Fibroblast of the aortic adventitia (primary cell): ENCODE data around the gene KNTC1. TPM values are rescaled to one million over a fixed set of nuclear protein-coding genes. Genes with fewer than 3 reads are reported as not detected.
"Not testable (repeated sequence)": the region's sequence is repeated elsewhere in the genome, so short reads cannot be mapped to it uniquely, and the experiment has no call there.

Experiments
- DNase-seq: peaks from one replicate; pipeline ENCODE4 v3.0.0-alpha.2; 2010; ENCODE audit warnings: low read depth
- H3K4me3 ChIP-seq: 2 replicates; pipeline ENCODE4 v1.5.1; 2011; ENCODE audit warnings: low read depth, mild to moderate bottlenecking, control low read depth, low read length, moderate library complexity
- CTCF ChIP-seq: IDR thresholded peaks from 2 replicates; pipeline ENCODE4 v1.5.1; 2011; ENCODE audit warnings: mild to moderate bottlenecking, low read length, control low read depth, inconsistent platforms; ENCODE audit not compliant: insufficient read depth
- total RNA-seq: library from RNA; depleted of rRNA; stranded (reverse); fragments of >200 nt; gene quantifications from 2 replicates; pipeline ENCODE4 v1.2.3, GENCODE V29; 2012; ENCODE audit warnings: low replicate concordance

The KNTC1 gene
- total RNA-seq, 1 donor, result 69.3 TPM

GRCh38 chr12:122584177-122584863, 57.3 kb downstream of the KNTC1 start:
- DNase-seq, result no peak
- TF ChIP-seq CTCF, result no peak
- no peak overlapping the region for H3K4me3 ChIP-seq

DNA sequence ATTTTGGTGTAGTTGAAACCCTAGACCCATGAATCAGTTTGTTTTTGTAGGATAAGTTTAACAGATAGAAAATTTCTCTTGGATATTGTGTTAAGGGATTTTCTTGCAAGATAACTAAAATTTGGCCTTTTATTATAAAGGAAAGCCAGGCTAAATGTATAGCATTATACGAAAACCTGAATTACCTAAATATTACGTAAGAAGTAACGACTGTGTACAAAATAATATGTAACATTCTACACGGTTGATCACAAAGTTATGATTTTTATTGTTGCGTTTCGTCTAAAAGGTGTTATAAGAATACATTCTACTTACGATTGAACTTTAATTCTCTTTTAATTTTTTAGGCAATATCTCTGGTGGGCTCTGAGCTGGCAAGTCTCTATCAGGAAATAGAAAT, 63.9 kb downstream of the KNTC1 start:
- TF ChIP-seq CTCF, result no peak
- no peak overlapping the region for H3K4me3 ChIP-seq
- DNase-seq, result no peak

DNA sequence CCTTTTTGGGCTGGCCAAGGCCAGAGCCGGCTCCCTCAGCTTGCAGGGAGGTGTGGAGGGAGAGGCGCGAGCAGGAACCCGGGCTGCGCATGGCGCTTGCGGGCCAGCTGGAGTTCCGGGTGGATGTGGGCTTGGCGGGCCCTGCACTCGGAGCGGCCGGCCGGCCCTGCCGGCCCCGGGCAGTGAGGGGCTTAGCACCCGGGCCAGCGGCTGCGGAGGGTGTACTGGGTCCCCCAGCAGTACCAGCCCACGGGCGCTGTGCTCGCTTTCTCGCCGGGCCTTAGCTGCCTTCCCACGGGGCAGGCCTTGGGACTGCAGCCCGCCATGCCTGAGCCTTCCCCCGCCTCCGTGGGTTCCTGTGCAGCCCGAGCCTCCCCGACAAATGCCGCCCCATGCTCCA, 64.9 kb downstream of the KNTC1 start:
- H3K4me3 ChIP-seq, DNase-seq: not testable (repeated sequence)

DNA sequence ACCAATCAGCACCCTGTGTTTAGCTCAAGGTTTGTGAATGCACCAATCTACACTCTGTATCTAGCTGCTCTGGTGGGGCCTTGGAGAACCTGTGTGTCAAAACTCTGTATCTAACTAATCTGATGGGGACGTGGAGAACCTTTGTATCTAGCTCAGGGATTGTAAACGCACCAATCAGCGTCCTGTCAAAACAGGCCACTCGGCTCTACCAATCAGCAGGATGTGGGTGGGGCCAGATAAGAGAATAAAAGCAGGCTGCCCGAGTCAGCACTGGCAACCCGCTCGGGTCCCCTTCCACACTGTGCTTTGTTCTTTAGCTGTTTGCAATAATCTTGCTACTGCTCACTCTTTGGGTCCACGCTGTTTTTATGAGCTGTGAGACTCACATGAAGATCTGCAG, 65.5 kb downstream of the KNTC1 start:
- not testable (repeated sequence) for H3K4me3 ChIP-seq, DNase-seq

DNA sequence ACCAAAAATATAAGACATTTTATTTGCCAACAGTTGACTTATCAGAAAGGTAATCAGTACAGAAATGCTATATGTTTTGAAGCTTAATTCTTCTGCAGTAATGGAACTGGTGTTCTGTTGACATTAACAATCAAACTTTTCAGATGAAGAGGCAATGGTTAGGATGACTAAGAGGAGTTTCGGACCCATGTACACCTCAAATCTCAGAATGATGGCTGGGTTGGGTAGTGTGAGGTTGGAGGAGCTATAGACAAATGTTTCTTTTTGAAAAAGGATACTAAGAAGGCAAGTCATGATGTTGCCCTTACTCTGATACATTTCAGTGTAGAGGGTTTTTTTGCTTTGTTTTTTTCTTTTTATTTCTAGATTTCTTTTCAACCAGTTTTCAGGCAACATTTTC, 66.9 kb downstream of the KNTC1 start:
- H3K4me3 ChIP-seq, result no peak overlapping the region
- no peak for TF ChIP-seq CTCF
- no peak for DNase-seq

DNA sequence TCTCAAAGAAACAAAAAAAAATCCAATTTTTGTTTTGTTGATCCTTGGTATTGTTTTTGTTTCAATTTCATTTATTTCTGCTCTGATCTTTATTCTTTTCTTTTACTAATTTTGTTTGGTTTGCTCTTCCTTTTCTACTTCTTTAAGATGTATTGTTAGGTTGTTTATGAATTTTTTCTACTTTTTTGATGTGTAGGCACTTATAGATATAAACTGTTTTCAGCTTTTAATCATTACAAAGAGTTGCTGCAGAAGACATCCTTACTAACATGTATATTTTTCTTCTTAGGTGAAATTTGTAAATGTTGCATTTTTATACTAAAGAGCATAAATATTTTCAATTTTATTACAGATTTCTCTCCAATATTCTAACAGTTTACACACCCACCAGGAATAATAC, 69.8 kb downstream of the KNTC1 start:
- no peak for DNase-seq
- H3K4me3 ChIP-seq, result no peak overlapping the region
- TF ChIP-seq CTCF, result no peak

GRCh38 chr12:122602456-122602855, 75.4 kb downstream of the KNTC1 start:
- TF ChIP-seq CTCF, result no peak
- no peak for DNase-seq
- H3K4me3 ChIP-seq, result no peak overlapping the region

- DNase-seq, result no peak
- no peak overlapping the region for H3K4me3 ChIP-seq
- TF ChIP-seq CTCF, result no peak
These were observed 77.9 kb downstream of the KNTC1 start for GRCh38 chr12:122604993-122605392.
